Gastroesophageal sphincter (tissue), 3 donors: ENCODE results near the gene NDFIP1.

Experiments
- EP300 ChIP-seq: sonication (generic); formaldehyde crosslinking; IDR thresholded peaks from one replicate; pipeline ENCODE4 v1.6.1; 2017; ENCODE audit warnings: antibody characterized with exemption, mild to moderate bottlenecking
- TF ChIP-seq, protein P1 (sequence below), 4 experiments: fragments of 200-600 bp in 2 of 4; fragments of 450-650 bp in 2 of 4; sonication (generic) in 1 of 4; IDR thresholded peaks; one replicate each; pipeline ENCODE4 v1.5.1; 2017 to 2019; ENCODE audit warnings: antibody characterized with exemption in 4 of 4, mild to moderate bottlenecking in 2 of 4, moderate library complexity in 2 of 4

DNA sequence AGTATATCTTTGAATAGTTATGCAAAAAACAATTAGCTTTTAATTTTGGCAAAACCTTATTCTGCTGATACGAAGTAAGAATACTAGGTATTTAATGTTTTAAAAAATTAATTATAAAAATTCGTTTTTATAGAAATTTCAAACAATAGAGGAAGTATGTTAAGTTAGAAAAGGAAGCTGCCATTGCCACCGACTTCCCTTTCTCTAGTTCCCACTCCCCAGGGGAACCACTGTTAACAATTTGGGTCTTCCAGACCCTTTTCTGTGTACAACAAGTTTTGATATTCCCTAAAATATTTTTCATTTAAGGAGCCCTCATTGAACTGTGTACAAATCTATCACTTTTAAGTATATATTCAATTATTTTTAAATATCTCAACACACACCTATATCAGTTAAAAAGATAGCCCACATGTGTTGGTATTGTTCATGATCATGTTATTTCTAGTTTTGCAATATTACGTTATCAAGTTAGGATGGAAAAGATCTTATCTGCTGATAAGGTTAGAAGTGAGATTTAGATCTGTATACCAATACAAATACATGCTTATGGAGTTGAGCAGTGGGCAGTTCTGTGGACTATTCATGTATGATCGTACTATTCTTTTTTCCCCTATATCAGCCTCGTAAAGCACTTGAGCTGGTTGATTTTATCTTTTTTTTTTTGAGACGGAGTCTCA, 25.9 kb downstream of the NDFIP1 start:
- no peak for TF ChIP-seq EP300
- TF ChIP-seq, protein P1, sequence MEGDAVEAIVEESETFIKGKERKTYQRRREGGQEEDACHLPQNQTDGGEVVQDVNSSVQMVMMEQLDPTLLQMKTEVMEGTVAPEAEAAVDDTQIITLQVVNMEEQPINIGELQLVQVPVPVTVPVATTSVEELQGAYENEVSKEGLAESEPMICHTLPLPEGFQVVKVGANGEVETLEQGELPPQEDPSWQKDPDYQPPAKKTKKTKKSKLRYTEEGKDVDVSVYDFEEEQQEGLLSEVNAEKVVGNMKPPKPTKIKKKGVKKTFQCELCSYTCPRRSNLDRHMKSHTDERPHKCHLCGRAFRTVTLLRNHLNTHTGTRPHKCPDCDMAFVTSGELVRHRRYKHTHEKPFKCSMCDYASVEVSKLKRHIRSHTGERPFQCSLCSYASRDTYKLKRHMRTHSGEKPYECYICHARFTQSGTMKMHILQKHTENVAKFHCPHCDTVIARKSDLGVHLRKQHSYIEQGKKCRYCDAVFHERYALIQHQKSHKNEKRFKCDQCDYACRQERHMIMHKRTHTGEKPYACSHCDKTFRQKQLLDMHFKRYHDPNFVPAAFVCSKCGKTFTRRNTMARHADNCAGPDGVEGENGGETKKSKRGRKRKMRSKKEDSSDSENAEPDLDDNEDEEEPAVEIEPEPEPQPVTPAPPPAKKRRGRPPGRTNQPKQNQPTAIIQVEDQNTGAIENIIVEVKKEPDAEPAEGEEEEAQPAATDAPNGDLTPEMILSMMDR (IDR thresholded peaks at IDR 0.05), result no peak
